ENCODE results near the gene RALBP1. TPM values are rescaled to one million over a fixed set of nuclear protein-coding genes. Genes with fewer than 3 reads are reported as not detected.

Gene RALBP1
- total RNA-seq, 4 donors from 2014 or later = 92.9 to 157 (median 131) TPM

GRCh38 chr18:9435041-9435440 is 40.3 kb upstream of the RALBP1 start:
- no peaks in the 10 kb centered on the region for H3K27me3 ChIP-seq

GRCh38 chr18:9436206-9436929 is 38.9 kb upstream of the RALBP1 start:
- peak overlapping the region in 2 of 4 donors; percentile 8 to 43 for H3K27ac ChIP-seq

More at GRCh38 chr18:9435041-9435440, 40.3 kb upstream of the RALBP1 start:
- H3K4me3 ChIP-seq = no peak overlapping the region
- H3K9me3 ChIP-seq = no peaks in the 10 kb centered on the region
- peaks cover 0 to 19% (median 0%) of the 10 kb centered on the region in 3 donors for H3K4me1 ChIP-seq
- 93 to 94% methylated on average over 8 to 15 of the region's 17 CpGs for WGBS, 2 donors (ENCODE audit: low coverage in 1 of 2)
- no peak for ATAC-seq
- TF ChIP-seq POLR2A (IDR thresholded peaks at IDR 0.05) = no peak
- no peak for TF ChIP-seq POLR2AphosphoS5 (IDR thresholded peaks at IDR 0.05)
- TF ChIP-seq CTCF (IDR thresholded peaks at IDR 0.05) = no peak
- TF ChIP-seq EP300 (IDR thresholded peaks at IDR 0.05) = no peak
- no peaks in the 10 kb centered on the region for H3K36me3 ChIP-seq
- no peak overlapping the region for H3K27ac ChIP-seq

GRCh38 chr18:9437021-9437437 is 38.3 kb upstream of the RALBP1 start:
- ATAC-seq = no peak
- WGBS, 2 donors (ENCODE audit: low coverage in 1 of 2) = 42 to 50% methylated on average over 1 to 5 of the region's 5 CpGs
- H3K27ac ChIP-seq = peak overlapping the region in 2 of 4 donors; percentile 8 to 43
- H3K9me3 ChIP-seq = no peaks in the 10 kb centered on the region
- TF ChIP-seq EP300 (IDR thresholded peaks at IDR 0.05) (no peak), CTCF (IDR thresholded peaks at IDR 0.05) (no peak), POLR2A (IDR thresholded peaks at IDR 0.05) (no peak), POLR2AphosphoS5 (IDR thresholded peaks at IDR 0.05) (no peak)
- H3K36me3 ChIP-seq = no peaks in the 10 kb centered on the region
- no peaks in the 10 kb centered on the region for H3K27me3 ChIP-seq
- H3K4me3 ChIP-seq = no peak overlapping the region
- H3K4me1 ChIP-seq = peaks cover 0 to 14% (median 0%) of the 10 kb centered on the region in 3 donors

More at GRCh38 chr18:9436206-9436929, 38.9 kb upstream of the RALBP1 start:
- Histone ChIP-seq H3K9me3 (no peaks in the 10 kb centered on the region), H3K36me3 (no peaks in the 10 kb centered on the region), H3K4me1 (peaks cover 0 to 14% (median 0%) of the 10 kb centered on the region in 3 donors), H3K4me3 (no peak overlapping the region), H3K27me3 (no peaks in the 10 kb centered on the region)
- ATAC-seq = no peak
- TF ChIP-seq CTCF (IDR thresholded peaks at IDR 0.05) (no peak), POLR2AphosphoS5 (IDR thresholded peaks at IDR 0.05) (no peak), EP300 (IDR thresholded peaks at IDR 0.05) (no peak), POLR2A (IDR thresholded peaks at IDR 0.05) (no peak)
- WGBS, 2 donors (ENCODE audit: low coverage in 1 of 2) = 60 to 62% methylated on average over 4 to 5 of the region's 5 CpGs

GRCh38 chr18:9437672-9438071 is 37.6 kb upstream of the RALBP1 start:
- no peaks in the 10 kb centered on the region for H3K9me3 ChIP-seq
- TF ChIP-seq EP300 (IDR thresholded peaks at IDR 0.05) (no peak), POLR2A (IDR thresholded peaks at IDR 0.05) (no peak), POLR2AphosphoS5 (IDR thresholded peaks at IDR 0.05) (no peak)
- H3K36me3 ChIP-seq = no peaks in the 10 kb centered on the region
- no peak overlapping the region for H3K4me3 ChIP-seq
- peaks cover 0 to 14% (median 0%) of the 10 kb centered on the region in 3 donors for H3K4me1 ChIP-seq
- H3K27me3 ChIP-seq = no peaks in the 10 kb centered on the region
- WGBS, 2 donors (ENCODE audit: low coverage in 1 of 2) = 90 to 96% methylated on average over 4 of the region's 4 CpGs
- H3K27ac ChIP-seq = no peak overlapping the region
- no peak for ATAC-seq

- 81 to 95% methylated on average over 3 of the region's 3 CpGs for WGBS, 2 donors (ENCODE audit: low coverage in 1 of 2)
- Histone ChIP-seq H3K4me3 (no peak overlapping the region), H3K27me3 (no peaks in the 10 kb centered on the region), H3K4me1 (no peaks in the 10 kb centered on the region), H3K9me3 (no peaks in the 10 kb centered on the region), H3K36me3 (no peaks in the 10 kb centered on the region), H3K27ac (no peak overlapping the region)
- no peak for ATAC-seq
- TF ChIP-seq POLR2A (IDR thresholded peaks at IDR 0.05) = no peak
- no peak for TF ChIP-seq EP300 (IDR thresholded peaks at IDR 0.05)
- no peak for TF ChIP-seq CTCF (IDR thresholded peaks at IDR 0.05)
- TF ChIP-seq POLR2AphosphoS5 (IDR thresholded peaks at IDR 0.05) = no peak
Measured at GRCh38 chr18:9441061-9441460, 34.3 kb upstream of the RALBP1 start.
